Measurements from ENCODE around the gene RASA3.

DNA sequence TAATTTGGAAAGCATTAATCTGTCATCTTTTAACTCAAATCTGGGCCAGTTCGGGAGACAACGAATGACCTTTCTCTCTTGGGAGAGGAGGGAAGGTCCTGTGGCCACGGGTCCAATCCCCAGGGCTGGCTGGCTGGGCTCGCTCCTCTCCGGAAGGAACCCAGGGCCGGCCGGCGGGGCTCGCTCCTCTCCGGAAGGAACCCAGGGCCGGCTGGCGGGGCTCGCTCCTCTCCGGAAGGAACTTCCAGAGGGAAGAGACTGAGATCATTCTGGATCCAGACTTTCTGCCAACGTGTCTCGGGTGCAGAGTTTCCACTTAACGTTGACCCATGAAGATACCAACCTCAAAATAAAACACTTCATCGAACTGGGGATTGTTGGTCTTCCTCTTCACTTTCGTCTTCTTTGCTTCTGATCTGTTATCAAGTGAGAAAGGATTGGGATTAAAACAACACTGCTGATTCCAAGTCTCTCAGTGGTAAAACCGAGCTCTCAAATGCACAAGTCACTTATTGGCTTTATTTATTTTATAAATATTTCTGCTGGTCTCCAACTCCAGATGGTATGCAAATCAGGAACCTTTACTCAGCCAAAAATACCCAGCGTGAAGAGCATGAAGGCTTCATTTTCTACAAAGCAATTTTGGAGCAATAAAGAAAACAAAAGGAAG is 105.2 kb downstream of the RASA3 start:
- TF ChIP-seq, protein P1, sequence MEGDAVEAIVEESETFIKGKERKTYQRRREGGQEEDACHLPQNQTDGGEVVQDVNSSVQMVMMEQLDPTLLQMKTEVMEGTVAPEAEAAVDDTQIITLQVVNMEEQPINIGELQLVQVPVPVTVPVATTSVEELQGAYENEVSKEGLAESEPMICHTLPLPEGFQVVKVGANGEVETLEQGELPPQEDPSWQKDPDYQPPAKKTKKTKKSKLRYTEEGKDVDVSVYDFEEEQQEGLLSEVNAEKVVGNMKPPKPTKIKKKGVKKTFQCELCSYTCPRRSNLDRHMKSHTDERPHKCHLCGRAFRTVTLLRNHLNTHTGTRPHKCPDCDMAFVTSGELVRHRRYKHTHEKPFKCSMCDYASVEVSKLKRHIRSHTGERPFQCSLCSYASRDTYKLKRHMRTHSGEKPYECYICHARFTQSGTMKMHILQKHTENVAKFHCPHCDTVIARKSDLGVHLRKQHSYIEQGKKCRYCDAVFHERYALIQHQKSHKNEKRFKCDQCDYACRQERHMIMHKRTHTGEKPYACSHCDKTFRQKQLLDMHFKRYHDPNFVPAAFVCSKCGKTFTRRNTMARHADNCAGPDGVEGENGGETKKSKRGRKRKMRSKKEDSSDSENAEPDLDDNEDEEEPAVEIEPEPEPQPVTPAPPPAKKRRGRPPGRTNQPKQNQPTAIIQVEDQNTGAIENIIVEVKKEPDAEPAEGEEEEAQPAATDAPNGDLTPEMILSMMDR (conservative IDR thresholded peaks at IDR 0.05) = no peak
- no peak for TF ChIP-seq EZH2 (IDR thresholded peaks at IDR 0.05; ENCODE audit: low read depth)
